ENCODE results near the gene CFAP20. TPM values are rescaled to one million over a fixed set of nuclear protein-coding genes. Genes with fewer than 3 reads are reported as not detected.
A peak's percentile ranks its signal among the peaks of the same experiment; 100 is the strongest.

The CFAP20 gene
- total RNA-seq, 1 donor from 2014 or later, result 73.1 TPM

DNA sequence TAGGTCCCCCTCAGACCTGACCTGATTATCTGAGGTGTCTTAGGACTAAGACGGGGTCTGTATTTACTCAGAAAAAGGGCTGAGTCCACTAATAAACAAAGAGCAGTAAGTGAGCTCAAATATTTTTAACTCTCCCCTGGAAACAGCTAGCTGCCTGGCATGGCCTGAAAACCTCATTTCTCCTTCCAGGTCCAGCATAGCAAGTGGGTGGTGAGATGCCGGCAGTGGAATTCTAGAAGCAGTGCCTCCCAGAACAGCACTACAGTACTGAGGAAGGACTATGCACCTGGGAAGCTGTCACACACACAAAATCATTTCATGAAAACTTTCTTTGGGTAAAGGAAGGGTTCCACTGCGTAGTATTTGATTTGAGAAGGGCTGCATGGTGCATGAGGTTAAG lies 29.5 kb upstream of the CFAP20 start:
- Mint-ChIP-seq H3K36me3 (ENCODE audit: low read depth) (peaks cover 16% of the 10 kb centered on the region), H3K4me1 (no peaks in the 10 kb centered on the region), H3K27me3 (ENCODE audit: low read depth) (no peaks in the 10 kb centered on the region), H3K9me3 (no peaks in the 10 kb centered on the region), H3K27ac (ENCODE audit: unreplicated experiment) (no peak overlapping the region), H3K4me3 (no peak overlapping the region)
- no peak for TF ChIP-seq CTCF (conservative IDR thresholded peaks at IDR 0.05)
- DNase-seq (ENCODE audit: low read depth, low spot score), result no peak

DNA sequence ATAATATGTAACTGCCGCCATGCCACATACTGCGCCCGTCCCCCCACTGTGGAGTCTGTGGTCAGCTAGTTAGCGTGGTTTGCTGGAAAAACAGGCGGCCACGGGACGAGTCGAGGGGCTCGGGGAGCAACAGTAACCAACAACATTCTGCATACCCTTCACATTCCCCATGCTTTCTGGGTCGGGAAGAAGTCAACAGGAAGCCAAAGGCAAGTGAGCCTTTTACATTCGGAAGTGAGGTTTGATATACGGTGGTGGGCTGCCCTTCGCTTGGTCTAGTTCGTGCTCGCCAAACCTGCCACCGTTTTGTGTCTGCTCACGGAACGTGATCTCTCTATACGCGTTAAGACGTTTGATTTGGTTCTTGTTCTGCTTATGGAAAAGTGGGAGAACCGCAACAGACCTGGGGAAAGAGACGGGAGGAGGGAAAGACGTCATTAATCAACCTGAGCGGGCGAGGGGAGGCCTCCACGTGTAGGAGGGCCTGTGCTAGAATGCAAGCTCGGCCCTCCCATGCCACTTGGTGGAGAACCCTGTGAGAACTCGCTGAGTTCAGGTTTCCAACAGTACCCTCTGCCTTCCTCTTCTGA lies 28.9 kb upstream of the CFAP20 start:
- TF ChIP-seq CTCF (conservative IDR thresholded peaks at IDR 0.05), result no peak
- Mint-ChIP-seq H3K4me1 (no peaks in the 10 kb centered on the region), H3K9me3 (no peaks in the 10 kb centered on the region), H3K27me3 (ENCODE audit: low read depth) (no peaks in the 10 kb centered on the region), H3K4me3 (no peak overlapping the region), H3K36me3 (ENCODE audit: low read depth) (peaks cover 15% of the 10 kb centered on the region), H3K27ac (ENCODE audit: unreplicated experiment) (peak overlapping the region; percentile 65)
- DNase-seq (ENCODE audit: low read depth, low spot score), result no peak

GRCh38 chr16:58157239-58157638 lies 28.1 kb upstream of the CFAP20 start:
- no peaks in the 10 kb centered on the region for H3K27me3 Mint-ChIP-seq (ENCODE audit: low read depth)
- no peak for TF ChIP-seq CTCF (conservative IDR thresholded peaks at IDR 0.05)
- H3K4me1 Mint-ChIP-seq, result no peaks in the 10 kb centered on the region
- peaks cover 15% of the 10 kb centered on the region for H3K36me3 Mint-ChIP-seq (ENCODE audit: low read depth)
- H3K4me3 Mint-ChIP-seq, result no peak overlapping the region
- H3K9me3 Mint-ChIP-seq, result no peaks in the 10 kb centered on the region
- no peak overlapping the region for H3K27ac Mint-ChIP-seq (ENCODE audit: unreplicated experiment)
- no peak for DNase-seq (ENCODE audit: low read depth, low spot score)

DNA sequence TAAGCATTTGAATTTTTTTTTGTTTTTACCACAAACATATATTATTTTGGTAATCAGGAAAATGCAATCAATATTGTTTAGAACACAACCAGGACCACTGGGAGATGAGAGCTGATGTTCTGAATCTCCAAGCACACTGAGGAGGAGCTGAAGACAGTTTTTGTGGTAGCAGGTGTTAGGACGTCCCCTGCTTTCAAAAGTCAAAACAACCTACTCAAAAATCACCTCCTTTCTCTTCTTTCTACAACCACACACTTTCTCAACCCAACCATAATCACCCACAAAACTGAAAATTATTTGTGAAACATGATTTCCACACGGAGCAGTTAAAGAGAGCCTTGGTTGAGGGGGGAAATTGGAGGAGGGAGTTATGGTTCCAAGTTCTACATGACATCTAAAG lies 26.7 kb upstream of the CFAP20 start:
- H3K27ac Mint-ChIP-seq (ENCODE audit: unreplicated experiment), result no peak overlapping the region
- H3K36me3 Mint-ChIP-seq (ENCODE audit: low read depth), result peaks cover 13% of the 10 kb centered on the region
- no peaks in the 10 kb centered on the region for H3K9me3 Mint-ChIP-seq

GRCh38 chr16:58154345-58154744 lies 25.2 kb upstream of the CFAP20 start:
- Mint-ChIP-seq H3K4me1 (no peaks in the 10 kb centered on the region), H3K9me3 (no peaks in the 10 kb centered on the region), H3K27me3 (ENCODE audit: low read depth) (no peaks in the 10 kb centered on the region), H3K4me3 (no peak overlapping the region), H3K36me3 (ENCODE audit: low read depth) (peaks cover 5% of the 10 kb centered on the region), H3K27ac (ENCODE audit: unreplicated experiment) (no peak overlapping the region)
- DNase-seq (ENCODE audit: low read depth, low spot score), result no peak
- no peak for TF ChIP-seq CTCF (conservative IDR thresholded peaks at IDR 0.05)

More for the DNA sequence above, 26.7 kb upstream of the CFAP20 start:
- no peak for TF ChIP-seq CTCF (conservative IDR thresholded peaks at IDR 0.05)
- Mint-ChIP-seq H3K4me1 (no peaks in the 10 kb centered on the region), H3K4me3 (no peak overlapping the region), H3K27me3 (ENCODE audit: low read depth) (no peaks in the 10 kb centered on the region)
- no peak for DNase-seq (ENCODE audit: low read depth, low spot score)
